SK-N-SH treated with all-trans-retinoic acid at 6 μM for 48 hours (cell line): ENCODE data around the gene XPO5.
"Not testable (repeated sequence)": the region's sequence is repeated elsewhere in the genome, so short reads cannot be mapped to it uniquely, and the experiment has no call there.

Experiments
- ATAC-seq: fragments of 200-7000 bp; cut with Tn5 transposase; 3 replicates; pipeline ENCODE4 v1.9.1; 2020; ENCODE audit warnings: mild to moderate bottlenecking, moderate library complexity
- ARNTL ChIP-seq: fragments of 450-650 bp; formaldehyde crosslinking; IDR thresholded peaks from 2 replicates; pipeline ENCODE4 v1.5.0; 2020; ENCODE audit warnings: low read depth, mild to moderate bottlenecking, moderate library complexity, borderline replicate concordance
- BACH2 ChIP-seq: fragments of 250-450 bp; sonication (Bioruptor Pico); IDR thresholded peaks from 2 replicates; pipeline ENCODE4 v1.9.0; 2021; ENCODE audit warnings: mild to moderate bottlenecking, borderline replicate concordance
- CREB5 ChIP-seq: fragments of 250-450 bp; sonication (Bioruptor Pico); IDR thresholded peaks from 2 replicates; pipeline ENCODE4 v1.5.1; 2020; ENCODE audit warnings: low read depth, mild to moderate bottlenecking, moderate library complexity
- CSDC2 ChIP-seq: fragments of 250-450 bp; sonication (Bioruptor Pico); IDR thresholded peaks from 2 replicates; pipeline ENCODE4 v1.5.0; 2020; ENCODE audit warnings: mild to moderate bottlenecking, moderate library complexity
- CSRNP3 ChIP-seq: fragments of 250-450 bp; sonication (Bioruptor Pico); IDR thresholded peaks from 2 replicates; pipeline ENCODE4 v1.5.1; 2021; ENCODE audit warnings: mild to moderate bottlenecking, moderate library complexity
- ESRRG ChIP-seq: fragments of 250-450 bp; sonication (Bioruptor Pico); IDR thresholded peaks from 2 replicates; pipeline ENCODE4 v1.6.1; 2021; ENCODE audit warnings: mild to moderate bottlenecking
- GLIS3 ChIP-seq: fragments of 250-450 bp; sonication (Bioruptor Pico); IDR thresholded peaks from 2 replicates; pipeline ENCODE4 v1.5.0; 2020; ENCODE audit warnings: mild to moderate bottlenecking, moderate library complexity
- ISL1 ChIP-seq: fragments of 250-450 bp; sonication (Bioruptor Pico); IDR thresholded peaks from 2 replicates; pipeline ENCODE4 v2.1.2; 2022; ENCODE audit warnings: mild to moderate bottlenecking, moderate library complexity
- OSR1 ChIP-seq: fragments of 250-450 bp; sonication (Bioruptor Pico); IDR thresholded peaks from 2 replicates; pipeline ENCODE4 v1.8.0; 2022; ENCODE audit warnings: moderate library complexity, mild to moderate bottlenecking, inconsistent platforms
- PATZ1 ChIP-seq: fragments of 250-450 bp; sonication (Bioruptor Pico); IDR thresholded peaks from 2 replicates; pipeline ENCODE4 v1.8.0; 2020; ENCODE audit warnings: mild to moderate bottlenecking, moderate library complexity, borderline replicate concordance
- POU6F1 ChIP-seq: fragments of 250-450 bp; sonication (Bioruptor Pico); IDR thresholded peaks from 2 replicates; pipeline ENCODE4 v1.8.0; 2021; ENCODE audit warnings: low read depth, mild to moderate bottlenecking, moderate library complexity, borderline replicate concordance
- RARB ChIP-seq: fragments of 250-450 bp; sonication (Bioruptor Pico); IDR thresholded peaks from 2 replicates; pipeline ENCODE4 v1.8.0; 2021; ENCODE audit warnings: mild to moderate bottlenecking, moderate library complexity
- SNAI2 ChIP-seq: fragments of 250-450 bp; sonication (Bioruptor Pico); IDR thresholded peaks from 2 replicates; pipeline ENCODE4 v1.5.0; 2020; ENCODE audit warnings: mild to moderate bottlenecking, moderate library complexity
- TCF4 ChIP-seq: fragments of 250-450 bp; sonication (Bioruptor Pico); IDR thresholded peaks from 2 replicates; pipeline ENCODE4 v1.8.0; 2021; ENCODE audit warnings: mild to moderate bottlenecking, moderate library complexity, borderline replicate concordance
- TSHZ2 ChIP-seq: fragments of 250-450 bp; sonication (Bioruptor Pico); IDR thresholded peaks from 2 replicates; pipeline ENCODE4 v1.5.0; 2020; ENCODE audit warnings: mild to moderate bottlenecking, moderate library complexity
- ZC3H10 ChIP-seq: fragments of 250-450 bp; sonication (Bioruptor Pico); IDR thresholded peaks from 2 replicates; pipeline ENCODE4 v1.5.1; 2021; ENCODE audit warnings: mild to moderate bottlenecking, moderate library complexity
- ZFP3 ChIP-seq: fragments of 250-450 bp; sonication (Bioruptor Pico); IDR thresholded peaks from 2 replicates; pipeline ENCODE4 v1.5.0; 2020; ENCODE audit warnings: mild to moderate bottlenecking, moderate library complexity
- ZFP30 ChIP-seq: fragments of 450-650 bp; formaldehyde crosslinking; IDR thresholded peaks from 2 replicates; pipeline ENCODE4 v1.5.0; 2022; ENCODE audit warnings: mild to moderate bottlenecking, moderate library complexity
- ZNF565 ChIP-seq: fragments of 450-650 bp; formaldehyde crosslinking; conservative IDR thresholded peaks from 2 replicates; pipeline ENCODE4 v1.5.0; 2020; ENCODE audit warnings: low read depth, mild to moderate bottlenecking, moderate library complexity
- ZNF70 ChIP-seq: fragments of 450-650 bp; formaldehyde crosslinking; IDR thresholded peaks from 2 replicates; pipeline ENCODE4 v1.5.0; 2020; ENCODE audit warnings: mild to moderate bottlenecking, moderate library complexity
- ZNF8 ChIP-seq: fragments of 450-650 bp; formaldehyde crosslinking; IDR thresholded peaks from 2 replicates; pipeline ENCODE4 v1.5.0; 2020; ENCODE audit warnings: mild to moderate bottlenecking, moderate library complexity

XPO5 gene

GRCh38 chr6:43541774-43542471 lies 33.9 kb downstream of the XPO5 start:
- no peak for ATAC-seq
- TF ChIP-seq GLIS3: no peak
- no peak for TF ChIP-seq PATZ1
- TF ChIP-seq OSR1 (CRISPR knock-in tag): no peak
- no peak for TF ChIP-seq CSDC2 (CRISPR knock-in tag)
- TF ChIP-seq POU6F1 (CRISPR knock-in tag): no peak
- TF ChIP-seq ESRRG: no peak
- no peak for TF ChIP-seq ZNF70 (CRISPR knock-in tag)
- TF ChIP-seq BACH2 (CRISPR knock-in tag): no peak
- no peak for TF ChIP-seq ZC3H10 (CRISPR knock-in tag)
- no peak for TF ChIP-seq ZFP3
- TF ChIP-seq TCF4: no peak
- no peak for TF ChIP-seq CSRNP3 (CRISPR knock-in tag)
- TF ChIP-seq ZNF565: no peak
- no peak for TF ChIP-seq ZFP30 (CRISPR knock-in tag)
- no peak for TF ChIP-seq ARNTL (CRISPR knock-in tag)
- TF ChIP-seq SNAI2 (CRISPR knock-in tag): no peak

- no peak for ATAC-seq
- TF ChIP-seq ZNF70 (CRISPR knock-in tag) (no peak), CSRNP3 (CRISPR knock-in tag) (no peak), CREB5 (CRISPR knock-in tag) (no peak), SNAI2 (CRISPR knock-in tag) (no peak), OSR1 (CRISPR knock-in tag) (no peak), RARB (CRISPR knock-in tag) (no peak), ZNF8 (CRISPR knock-in tag) (no peak), ZFP30 (CRISPR knock-in tag) (no peak), ZNF565 (no peak), ISL1 (CRISPR knock-in tag) (no peak), ZC3H10 (CRISPR knock-in tag) (no peak), TSHZ2 (no peak)
These were observed 35.3 kb downstream of the XPO5 start for GRCh38 chr6:43540507-43540906.

- ATAC-seq: not testable (repeated sequence)
These were observed 36.4 kb downstream of the XPO5 start for GRCh38 chr6:43539409-43539808.

- not testable (repeated sequence) for ATAC-seq
These were observed 36.9 kb downstream of the XPO5 start for GRCh38 chr6:43538986-43539385.
